Stomach (tissue), 9 donors: ENCODE data around the gene SGPL1. TPM values are rescaled to one million over a fixed set of nuclear protein-coding genes. Genes with fewer than 3 reads are reported as not detected.
A peak's percentile ranks its signal among the peaks of the same experiment; 100 is the strongest.
"Not testable (repeated sequence)": the region's sequence is repeated elsewhere in the genome, so short reads cannot be mapped to it uniquely, and the experiment has no call there.

Source experiments
- DNase-seq, 2 donors: peaks; one replicate each; pipeline versions ENCODE4 v3.0.0 to v3.0.0-alpha.2; 2013 to 2019
- H3K27ac ChIP-seq, 5 donors: fragments of 200-600 bp in 4 of 5; sonication (generic) in 4 of 5; one replicate each; pipeline ENCODE4 v1.5.1; 2013 to 2019; ENCODE audit warnings: mild to moderate bottlenecking in 1 of 5, moderate library complexity in 1 of 5
- H3K27me3 ChIP-seq, 3 donors: fragments of 200-600 bp; sonication (generic); one replicate each; pipeline ENCODE4 v1.5.1; 2017 to 2019; ENCODE audit warnings: mixed run types in 1 of 3
- H3K36me3 ChIP-seq, 4 donors: fragments of 200-600 bp; sonication (generic); 1 replicate in 3 of 4; 2 replicates in 1 of 4; pipeline ENCODE4 v1.5.1; 2016 to 2019
- H3K4me1 ChIP-seq, 4 donors: fragments of 200-600 bp; sonication (generic); one replicate each; pipeline ENCODE4 v1.5.1; 2016 to 2019
- H3K4me3 ChIP-seq, 4 donors: fragments of 200-600 bp; sonication (generic) in 3 of 4; one replicate each; pipeline ENCODE4 v1.5.1; 2016 to 2019; ENCODE audit warnings: mild to moderate bottlenecking in 1 of 4
- H3K9me3 ChIP-seq, 4 donors: fragments of 200-600 bp; sonication (generic); one replicate each; pipeline ENCODE4 v1.5.1; 2016 to 2019
- CTCF ChIP-seq, 7 experiments: fragments of 450-650 bp in 4 of 7; fragments of 200-600 bp in 3 of 7; sonication (generic) in 3 of 7; IDR thresholded peaks; one replicate each; pipeline ENCODE4 v1.5.1; 2016 to 2019; ENCODE audit warnings: antibody characterized with exemption in 7 of 7, control low read depth in 2 of 7, mild to moderate bottlenecking in 1 of 7
- EP300 ChIP-seq: sonication (generic); formaldehyde crosslinking; IDR thresholded peaks from one replicate; pipeline ENCODE4 v1.6.1; 2017; ENCODE audit warnings: antibody characterized with exemption
- POLR2A ChIP-seq, 4 donors: fragments of 450-650 bp; IDR thresholded peaks; one replicate each; pipeline ENCODE4 v1.6.1; 2016; ENCODE audit warnings: antibody characterized with exemption in 4 of 4, control low read depth in 2 of 4, mild to moderate bottlenecking in 1 of 4, moderate library complexity in 1 of 4
- POLR2AphosphoS5 ChIP-seq, 3 donors: sonication (generic); formaldehyde crosslinking; IDR thresholded peaks; one replicate each; pipeline ENCODE4 v1.6.1; 2016; ENCODE audit warnings: antibody characterized with exemption in 3 of 3
- WGBS, 5 donors: extraction: QIAGEN DNeasy Blood & Tissue Kit in 3 of 5; methylation state at CpG; one replicate each; pipeline versions ENCODE4 v1.1.5 to v1.1.7; 2013 to 2018; 5-methylcytosine and 5-hydroxymethylcytosine counted together
- intact Hi-C: fragments of 100-400 bp; cut with DNase I; formaldehyde crosslinking; loops from one replicate; pipeline ENCODE4 v1.15.1; 2023; ENCODE audit warnings: low total_unique reads
- polyA plus RNA-seq, 3 donors: library from polyadenylated mRNA; stranded (reverse); fragments of 200-250 nt; gene quantifications; one replicate each; pipeline ENCODE4 v1.2.3, GENCODE V29; 2013
- total RNA-seq, 5 donors: library from RNA; depleted of rRNA; stranded (reverse); fragments of >200 nt; gene quantifications; one replicate each; pipeline versions ENCODE4 v1.1.0 to v1.2.3, GENCODE V29; 2014 to 2016
- donor health status: healthy with polysubstance abuse.
- donor health status: Bipolar disorder and iron deficiency.
- donor health status: healthy.

Gene SGPL1
- total and polyA plus RNA-seq, 8 donors: 1.2 to 65.5 (median 15.6) TPM

GRCh38 chr10:70856454-70856853 lies 40.7 kb downstream of the SGPL1 start:
- intact Hi-C loops: no loop called here
- WGBS, 5 donors: 43 to 56% (median 52%) methylated on average over 2 of the region's 2 CpGs
- peaks cover 11 to 97% (median 96%) of the 10 kb centered on the region in 4 donors for H3K36me3 ChIP-seq
- H3K27ac ChIP-seq: no peak overlapping the region
- H3K4me1 ChIP-seq: peaks cover 8 to 16% (median 12%) of the 10 kb centered on the region in 4 donors
- TF ChIP-seq CTCF (IDR thresholded peaks at IDR 0.05): no peak
- TF ChIP-seq POLR2A (IDR thresholded peaks at IDR 0.05): no peak
- no peaks in the 10 kb centered on the region for H3K27me3 ChIP-seq
- DNase-seq: peak; percentile 42 to 55
- no peak overlapping the region for H3K4me3 ChIP-seq
- H3K9me3 ChIP-seq: no peaks in the 10 kb centered on the region

GRCh38 chr10:70858759-70859158 lies 43.0 kb downstream of the SGPL1 start:
- Histone ChIP-seq H3K27ac (no peak overlapping the region), H3K9me3 (no peaks in the 10 kb centered on the region), H3K4me3 (no peak overlapping the region), H3K36me3 (peaks cover 14 to 98% (median 95%) of the 10 kb centered on the region in 4 donors), H3K4me1 (peaks cover 0 to 2% (median under 1%) of the 10 kb centered on the region in 4 donors), H3K27me3 (no peaks in the 10 kb centered on the region)
- intact Hi-C loops: no loop called here
- TF ChIP-seq POLR2A (IDR thresholded peaks at IDR 0.05) (no peak), CTCF (IDR thresholded peaks at IDR 0.05) (no peak), EP300 (no peak)
- 49 to 76% (median 65%) methylated on average over 5 of the region's 5 CpGs for whole genome bisulfite sequencing, 5 donors
- peak in 1 of 2 donors; percentile 27 for DNase-seq

- WGBS, 5 donors: 96 to 99% (median 97%) methylated on average over 10 to 42 of the region's 42 CpGs
Measured at GRCh38 chr10:70861495-70862197, 45.9 kb downstream of the SGPL1 start.

GRCh38 chr10:70863470-70864160 lies 47.9 kb downstream of the SGPL1 start:
- no peak overlapping the region for H3K4me3 ChIP-seq
- DNase-seq: no peak
- no peaks in the 10 kb centered on the region for H3K27me3 ChIP-seq
- TF ChIP-seq POLR2A (IDR thresholded peaks at IDR 0.05) (no peak), POLR2AphosphoS5 (IDR thresholded peaks at IDR 0.05) (no peak), EP300 (no peak), CTCF (IDR thresholded peaks at IDR 0.05) (no peak)
- peaks cover 0 to 8% (median 0%) of the 10 kb centered on the region in 4 donors for H3K4me1 ChIP-seq
- H3K36me3 ChIP-seq: peaks cover 14 to 69% (median 52%) of the 10 kb centered on the region in 4 donors
- no peak overlapping the region for H3K27ac ChIP-seq
- no peaks in the 10 kb centered on the region for H3K9me3 ChIP-seq
- intact Hi-C loops: no loop called here

More at GRCh38 chr10:70861495-70862197, 45.9 kb downstream of the SGPL1 start:
- H3K36me3 ChIP-seq: peaks cover 14 to 83% (median 71%) of the 10 kb centered on the region in 4 donors
- H3K4me1 ChIP-seq, intact Hi-C loops, H3K9me3 ChIP-seq, H3K27ac ChIP-seq, H3K4me3 ChIP-seq, H3K27me3 ChIP-seq, DNase-seq: not testable (repeated sequence)

GRCh38 chr10:70864935-70865334 lies 49.2 kb downstream of the SGPL1 start:
- TF ChIP-seq CTCF (IDR thresholded peaks at IDR 0.05): no peak
- no peak for TF ChIP-seq POLR2AphosphoS5 (IDR thresholded peaks at IDR 0.05)
- TF ChIP-seq POLR2A (IDR thresholded peaks at IDR 0.05): no peak
- TF ChIP-seq EP300: no peak
- Histone ChIP-seq H3K4me1 (peaks cover 0 to 8% (median 0%) of the 10 kb centered on the region in 4 donors), H3K27me3 (no peaks in the 10 kb centered on the region), H3K36me3 (peaks cover 14 to 70% (median 51%) of the 10 kb centered on the region in 4 donors), H3K27ac (no peak overlapping the region), H3K4me3 (no peak overlapping the region), H3K9me3 (no peaks in the 10 kb centered on the region)
- intact Hi-C loops: no loop called here
- WGBS, 5 donors: 90 to 100% (median 95%) methylated on average over 1 of the region's 1 CpG
- DNase-seq: no peak
